ENCODE results near the gene MGLL. TPM values are rescaled to one million over a fixed set of nuclear protein-coding genes. Genes with fewer than 3 reads are reported as not detected.

The MGLL gene
- total RNA-seq, 1 donor from 2014 or later = 12.5 TPM

DNA sequence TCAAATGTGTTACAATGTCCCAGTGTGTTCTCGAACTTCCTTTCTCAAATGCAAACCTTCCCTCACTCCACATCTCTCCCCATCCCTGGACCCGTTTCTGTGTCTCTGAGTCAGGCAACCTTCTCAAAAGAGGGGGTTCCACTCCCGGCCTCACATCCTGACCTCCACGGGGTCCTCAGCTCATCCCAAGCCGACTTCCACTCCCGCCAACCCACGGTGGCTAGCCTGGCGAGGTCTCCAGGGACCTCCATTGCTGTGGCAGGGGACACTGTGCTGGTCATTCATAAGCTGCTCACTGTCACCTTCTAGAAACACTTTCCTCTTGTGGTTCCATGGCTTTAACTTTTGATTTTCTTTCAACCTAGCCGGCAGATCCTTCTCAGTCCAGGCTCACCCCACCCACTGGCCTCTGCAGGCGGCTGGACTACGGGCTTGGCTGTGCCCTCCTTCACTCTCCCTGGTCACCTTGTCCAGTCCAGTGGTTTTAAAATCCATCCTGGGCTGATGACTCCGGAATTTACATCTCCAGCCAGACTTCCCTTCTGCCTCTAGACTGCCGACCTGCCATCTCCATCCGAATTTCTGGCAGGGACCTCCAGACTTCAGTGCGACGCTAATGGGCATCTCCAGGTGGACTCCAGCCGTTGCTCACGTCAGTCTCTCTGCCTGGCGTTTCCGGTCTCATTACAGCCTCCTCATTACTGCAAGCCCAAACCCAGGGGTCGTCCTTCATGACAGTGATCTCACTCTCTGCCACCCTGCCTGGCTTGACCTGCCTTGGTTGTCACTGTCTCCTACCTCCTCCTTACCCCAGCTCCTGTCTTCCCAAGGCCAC is 129.6 kb downstream of the MGLL start:
- Histone ChIP-seq H3K36me3 (ENCODE audit: control insufficient read depth in 3 of 3, insufficient read depth in 3 of 3, low read length in 3 of 3) (peaks cover 10 to 33% (median 26%) of the 10 kb centered on the region in 3 donors), H3K27me3 (ENCODE audit: control insufficient read depth in 3 of 3, insufficient read depth in 3 of 3, low read length in 3 of 3) (no peaks in the 10 kb centered on the region), H3K4me1 (ENCODE audit: control insufficient read depth in 3 of 3, insufficient read depth in 3 of 3, low read length in 3 of 3) (peaks cover 50 to 66% (median 62%) of the 10 kb centered on the region in 3 donors), H3K27ac (ENCODE audit: low read depth, low read length) (no peak overlapping the region), H3K9me3 (ENCODE audit: control insufficient read depth in 3 of 3, low read length in 3 of 3) (no peaks in the 10 kb centered on the region), H3K4me3 (ENCODE audit: low read length in 3 of 3) (no peak overlapping the region), H3K9ac (ENCODE audit: low read depth in 1 of 3, low read length in 3 of 3) (no peak overlapping the region)

DNA sequence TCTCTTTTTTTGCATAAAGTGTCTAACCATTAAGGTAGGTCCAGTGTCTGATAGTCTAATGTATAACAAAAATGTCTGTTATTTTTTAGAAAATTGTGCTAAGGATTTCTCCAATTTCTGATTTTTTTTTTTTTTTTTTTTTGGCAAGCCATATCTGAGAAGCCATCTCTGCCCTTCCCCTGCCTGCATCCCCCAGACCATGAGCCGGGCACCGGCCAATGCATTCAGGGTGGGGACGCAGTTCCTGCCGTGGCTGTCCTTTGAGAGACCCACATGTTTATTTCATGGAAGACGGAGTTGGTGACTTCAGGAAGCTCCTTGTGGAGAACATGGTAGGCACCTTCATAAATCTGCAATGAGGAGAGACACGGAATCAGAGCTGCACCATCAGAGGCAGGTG is 130.3 kb downstream of the MGLL start:
- H3K36me3 ChIP-seq (ENCODE audit: control insufficient read depth in 3 of 3, insufficient read depth in 3 of 3, low read length in 3 of 3) = peaks cover 10 to 33% (median 26%) of the 10 kb centered on the region in 3 donors
- no peak overlapping the region for H3K9ac ChIP-seq (ENCODE audit: low read depth in 1 of 3, low read length in 3 of 3)
- H3K27ac ChIP-seq (ENCODE audit: low read depth, low read length) = no peak overlapping the region
- no peaks in the 10 kb centered on the region for H3K9me3 ChIP-seq (ENCODE audit: control insufficient read depth in 3 of 3, low read length in 3 of 3)
- peaks cover 44 to 60% (median 58%) of the 10 kb centered on the region in 3 donors for H3K4me1 ChIP-seq (ENCODE audit: control insufficient read depth in 3 of 3, insufficient read depth in 3 of 3, low read length in 3 of 3)
- no peak overlapping the region for H3K4me3 ChIP-seq (ENCODE audit: low read length in 3 of 3)
- no peaks in the 10 kb centered on the region for H3K27me3 ChIP-seq (ENCODE audit: control insufficient read depth in 3 of 3, insufficient read depth in 3 of 3, low read length in 3 of 3)

- no peak overlapping the region for H3K4me3 ChIP-seq (ENCODE audit: low read length in 3 of 3)
- no peaks in the 10 kb centered on the region for H3K9me3 ChIP-seq (ENCODE audit: control insufficient read depth in 3 of 3, low read length in 3 of 3)
- no peak overlapping the region for H3K27ac ChIP-seq (ENCODE audit: low read depth, low read length)
- H3K4me1 ChIP-seq (ENCODE audit: control insufficient read depth in 3 of 3, insufficient read depth in 3 of 3, low read length in 3 of 3) = peaks cover 39 to 55% (median 53%) of the 10 kb centered on the region in 3 donors
- H3K36me3 ChIP-seq (ENCODE audit: control insufficient read depth in 3 of 3, insufficient read depth in 3 of 3, low read length in 3 of 3) = peaks cover 10 to 33% (median 26%) of the 10 kb centered on the region in 3 donors
- H3K27me3 ChIP-seq (ENCODE audit: control insufficient read depth in 3 of 3, insufficient read depth in 3 of 3, low read length in 3 of 3) = no peaks in the 10 kb centered on the region
- H3K9ac ChIP-seq (ENCODE audit: low read depth in 1 of 3, low read length in 3 of 3) = peak overlapping the region in 1 of 3 donors; percentile 66
Observed at GRCh38 chr3:127691489-127691888, 130.8 kb downstream of the MGLL start.

GRCh38 chr3:127690823-127691452 is 131.4 kb downstream of the MGLL start:
- Histone ChIP-seq H3K9me3 (ENCODE audit: control insufficient read depth in 3 of 3, low read length in 3 of 3) (no peaks in the 10 kb centered on the region), H3K27me3 (ENCODE audit: control insufficient read depth in 3 of 3, insufficient read depth in 3 of 3, low read length in 3 of 3) (no peaks in the 10 kb centered on the region), H3K36me3 (ENCODE audit: control insufficient read depth in 3 of 3, insufficient read depth in 3 of 3, low read length in 3 of 3) (peaks cover 10 to 33% (median 26%) of the 10 kb centered on the region in 3 donors), H3K4me3 (ENCODE audit: low read length in 3 of 3) (no peak overlapping the region), H3K4me1 (ENCODE audit: control insufficient read depth in 3 of 3, insufficient read depth in 3 of 3, low read length in 3 of 3) (peaks cover 37 to 51% (median 50%) of the 10 kb centered on the region in 3 donors), H3K27ac (ENCODE audit: low read depth, low read length) (peak overlapping the region; percentile 34), H3K9ac (ENCODE audit: low read depth in 1 of 3, low read length in 3 of 3) (peak overlapping the region in 1 of 3 donors; percentile 66)

DNA sequence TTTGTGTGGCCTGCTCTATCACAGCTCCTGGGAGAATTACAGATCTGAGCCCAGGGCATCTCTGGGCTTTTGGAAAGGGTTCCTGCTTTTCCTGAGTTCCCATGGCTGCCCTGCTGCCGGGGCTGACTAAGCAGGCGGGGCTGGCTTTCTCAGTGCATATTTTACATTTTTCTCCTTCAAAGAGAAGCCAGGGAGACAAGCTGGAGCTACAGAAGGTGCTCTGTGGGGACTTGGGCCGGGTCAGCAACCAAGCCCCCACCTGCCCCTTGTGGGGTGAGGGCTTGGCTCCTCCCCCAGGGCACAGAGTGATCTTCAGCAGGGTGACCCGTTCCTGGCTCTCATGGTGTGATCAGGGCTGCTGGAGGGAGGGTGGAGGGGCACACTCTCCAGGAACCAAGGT is 132.2 kb downstream of the MGLL start:
- peaks cover 36 to 50% (median 50%) of the 10 kb centered on the region in 3 donors for H3K4me1 ChIP-seq (ENCODE audit: control insufficient read depth in 3 of 3, insufficient read depth in 3 of 3, low read length in 3 of 3)
- H3K36me3 ChIP-seq (ENCODE audit: control insufficient read depth in 3 of 3, insufficient read depth in 3 of 3, low read length in 3 of 3) = peaks cover 10 to 32% (median 26%) of the 10 kb centered on the region in 3 donors
- H3K27me3 ChIP-seq (ENCODE audit: control insufficient read depth in 3 of 3, insufficient read depth in 3 of 3, low read length in 3 of 3) = no peaks in the 10 kb centered on the region
- peak overlapping the region in 1 of 3 donors; percentile 66 for H3K9ac ChIP-seq (ENCODE audit: low read depth in 1 of 3, low read length in 3 of 3)
- peak overlapping the region; percentile 34 for H3K27ac ChIP-seq (ENCODE audit: low read depth, low read length)
- no peak overlapping the region for H3K4me3 ChIP-seq (ENCODE audit: low read length in 3 of 3)
- H3K9me3 ChIP-seq (ENCODE audit: control insufficient read depth in 3 of 3, low read length in 3 of 3) = no peaks in the 10 kb centered on the region

GRCh38 chr3:127689266-127689860 is 133.0 kb downstream of the MGLL start:
- Histone ChIP-seq H3K27ac (ENCODE audit: low read depth, low read length) (peak overlapping the region; percentile 75), H3K4me3 (ENCODE audit: low read length in 3 of 3) (no peak overlapping the region), H3K9me3 (ENCODE audit: control insufficient read depth in 3 of 3, low read length in 3 of 3) (no peaks in the 10 kb centered on the region), H3K4me1 (ENCODE audit: control insufficient read depth in 3 of 3, insufficient read depth in 3 of 3, low read length in 3 of 3) (peaks cover 32 to 43% (median 42%) of the 10 kb centered on the region in 3 donors), H3K36me3 (ENCODE audit: control insufficient read depth in 3 of 3, insufficient read depth in 3 of 3, low read length in 3 of 3) (peaks cover 10 to 26% (median 25%) of the 10 kb centered on the region in 3 donors), H3K27me3 (ENCODE audit: control insufficient read depth in 3 of 3, insufficient read depth in 3 of 3, low read length in 3 of 3) (no peaks in the 10 kb centered on the region), H3K9ac (ENCODE audit: low read depth in 1 of 3, low read length in 3 of 3) (peak overlapping the region in 2 of 3 donors; percentile 16 to 66)

DNA sequence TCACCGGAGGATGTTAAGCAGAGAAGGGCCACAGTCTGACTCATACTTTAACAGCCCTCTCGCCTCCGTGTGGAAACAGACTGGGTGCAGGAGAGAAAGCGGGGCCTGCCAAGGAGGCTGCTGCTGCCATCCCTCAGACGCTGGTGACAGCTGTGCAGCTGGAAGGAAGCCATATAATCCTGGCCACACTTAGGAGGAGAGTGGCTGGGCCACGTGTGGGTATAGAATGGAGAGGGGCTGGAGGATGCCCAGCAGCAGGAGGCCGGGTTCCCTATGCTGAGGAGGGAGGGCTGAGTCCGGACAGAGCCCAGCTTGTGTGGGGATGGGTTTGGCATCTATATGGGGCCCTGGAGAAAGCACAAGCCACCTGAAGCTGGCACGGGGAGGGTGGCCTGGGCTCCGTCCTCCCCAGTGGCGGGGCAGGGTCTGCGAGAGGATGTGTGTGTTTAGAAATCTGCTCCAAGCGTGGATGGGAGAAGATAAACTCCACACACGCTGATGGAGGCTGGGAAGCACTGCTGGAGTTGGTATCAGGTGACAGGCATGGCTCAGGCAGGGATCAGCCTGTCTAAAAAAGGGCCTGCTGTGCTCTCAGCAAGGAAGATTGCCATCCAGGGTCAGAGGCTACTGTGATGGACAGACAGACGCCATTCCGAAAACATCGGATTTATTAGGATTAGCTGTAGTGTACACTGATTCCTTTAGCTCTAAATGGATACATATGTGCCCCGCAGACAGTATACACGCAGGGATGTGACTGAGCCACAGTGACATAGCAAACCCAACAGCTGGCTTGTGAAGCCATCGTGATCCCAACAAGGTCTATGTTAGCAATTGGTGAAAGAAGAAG is 133.7 kb downstream of the MGLL start:
- H3K9ac ChIP-seq (ENCODE audit: low read depth in 1 of 3, low read length in 3 of 3) = peak overlapping the region in 2 of 3 donors; percentile 16 to 77
- no peaks in the 10 kb centered on the region for H3K9me3 ChIP-seq (ENCODE audit: control insufficient read depth in 3 of 3, low read length in 3 of 3)
- no peaks in the 10 kb centered on the region for H3K27me3 ChIP-seq (ENCODE audit: control insufficient read depth in 3 of 3, insufficient read depth in 3 of 3, low read length in 3 of 3)
- H3K4me3 ChIP-seq (ENCODE audit: low read length in 3 of 3) = peak overlapping the region in 2 of 3 donors; percentile 13 to 47
- H3K27ac ChIP-seq (ENCODE audit: low read depth, low read length) = peak overlapping the region; percentile 75
- peaks cover 32 to 42% (median 39%) of the 10 kb centered on the region in 3 donors for H3K4me1 ChIP-seq (ENCODE audit: control insufficient read depth in 3 of 3, insufficient read depth in 3 of 3, low read length in 3 of 3)
- peaks cover 10 to 26% (median 22%) of the 10 kb centered on the region in 3 donors for H3K36me3 ChIP-seq (ENCODE audit: control insufficient read depth in 3 of 3, insufficient read depth in 3 of 3, low read length in 3 of 3)

DNA sequence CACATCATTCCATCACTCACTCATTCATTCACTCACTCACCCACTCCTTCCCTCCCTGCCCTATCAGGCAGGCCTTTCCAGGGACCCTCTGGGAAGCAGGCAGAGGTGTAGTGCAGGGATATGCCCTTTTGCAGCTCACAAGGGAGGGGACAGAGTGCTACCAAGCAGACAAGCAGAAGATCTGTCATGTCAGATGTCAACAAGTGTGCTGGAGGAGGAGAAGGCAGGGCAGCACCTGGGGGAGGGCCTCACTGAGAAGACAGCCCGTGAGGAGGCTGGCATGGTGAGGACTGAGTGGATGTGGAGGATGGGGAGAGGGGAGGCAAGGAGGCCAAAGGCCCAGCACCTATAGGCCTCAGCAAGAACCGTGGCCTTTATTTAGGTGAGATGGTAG is 134.3 kb downstream of the MGLL start:
- Histone ChIP-seq H3K4me1 (ENCODE audit: control insufficient read depth in 3 of 3, insufficient read depth in 3 of 3, low read length in 3 of 3) (peaks cover 32 to 42% (median 35%) of the 10 kb centered on the region in 3 donors), H3K4me3 (ENCODE audit: low read length in 3 of 3) (peak overlapping the region in 2 of 3 donors; percentile 41 to 47), H3K9me3 (ENCODE audit: control insufficient read depth in 3 of 3, low read length in 3 of 3) (no peaks in the 10 kb centered on the region), H3K27ac (ENCODE audit: low read depth, low read length) (peak overlapping the region; percentile 75), H3K9ac (ENCODE audit: low read depth in 1 of 3, low read length in 3 of 3) (peak overlapping the region in 1 of 3 donors; percentile 77), H3K27me3 (ENCODE audit: control insufficient read depth in 3 of 3, insufficient read depth in 3 of 3, low read length in 3 of 3) (no peaks in the 10 kb centered on the region), H3K36me3 (ENCODE audit: control insufficient read depth in 3 of 3, insufficient read depth in 3 of 3, low read length in 3 of 3) (peaks cover 5 to 21% (median 17%) of the 10 kb centered on the region in 3 donors)

DNA sequence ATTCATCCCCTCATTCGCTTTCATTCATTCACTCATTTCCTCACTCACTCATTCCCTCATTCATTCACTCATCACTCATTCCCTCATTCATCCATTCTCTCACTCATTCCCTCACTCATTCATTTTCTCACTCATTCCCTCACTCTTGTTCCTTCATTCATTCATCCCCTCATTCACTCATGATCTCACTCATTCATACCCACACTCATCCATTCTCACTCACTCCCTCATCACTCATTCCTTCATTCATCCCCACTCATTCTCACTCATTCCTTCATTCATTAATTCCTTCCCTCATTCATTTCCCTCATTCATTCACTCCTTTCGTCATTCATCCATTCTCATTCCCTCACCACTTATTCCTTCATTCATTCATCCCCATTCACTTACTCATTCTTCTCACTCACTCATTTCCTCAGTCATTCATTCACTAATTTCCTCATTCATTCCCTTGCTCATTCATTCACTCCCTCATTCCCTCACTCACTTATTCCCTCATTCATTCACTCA is 135.0 kb downstream of the MGLL start:
- H3K4me3 ChIP-seq (ENCODE audit: low read length in 3 of 3) = no peak overlapping the region
- peaks cover 0 to 14% (median 10%) of the 10 kb centered on the region in 3 donors for H3K36me3 ChIP-seq (ENCODE audit: control insufficient read depth in 3 of 3, insufficient read depth in 3 of 3, low read length in 3 of 3)
- no peak overlapping the region for H3K9ac ChIP-seq (ENCODE audit: low read depth in 1 of 3, low read length in 3 of 3)
- H3K27me3 ChIP-seq (ENCODE audit: control insufficient read depth in 3 of 3, insufficient read depth in 3 of 3, low read length in 3 of 3) = no peaks in the 10 kb centered on the region
- no peak overlapping the region for H3K27ac ChIP-seq (ENCODE audit: low read depth, low read length)
- peaks cover 31 to 42% (median 32%) of the 10 kb centered on the region in 3 donors for H3K4me1 ChIP-seq (ENCODE audit: control insufficient read depth in 3 of 3, insufficient read depth in 3 of 3, low read length in 3 of 3)
- no peaks in the 10 kb centered on the region for H3K9me3 ChIP-seq (ENCODE audit: control insufficient read depth in 3 of 3, low read length in 3 of 3)

Data from skeletal muscle tissue (tissue), 4 donors.